SJCRH30 (cell line): ENCODE results near the gene FAM76A. TPM values are rescaled to one million over a fixed set of nuclear protein-coding genes. Genes with fewer than 3 reads are reported as not detected.
A peak's percentile ranks its signal among the peaks of the same experiment; 100 is the strongest.
"Not testable (repeated sequence)": the region's sequence is repeated elsewhere in the genome, so short reads cannot be mapped to it uniquely, and the experiment has no call there.

Experiments used
- DNase-seq, 2 experiments: peaks; one replicate each; pipeline ENCODE4 v3.0.0-alpha.2; 2015 to 2020
- H3K27ac ChIP-seq: fragments of 250-450 bp; sonication (Bioruptor Pico); 2 replicates; pipeline ENCODE4 v1.5.1; 2020; ENCODE audit warnings: mild to moderate bottlenecking, moderate library complexity
- H3K27me3 ChIP-seq: fragments of 250-450 bp; sonication (Bioruptor Pico); 2 replicates; pipeline ENCODE4 v1.5.1; 2020; ENCODE audit warnings: mild to moderate bottlenecking, moderate library complexity
- H3K36me3 ChIP-seq: fragments of 250-450 bp; sonication (Bioruptor Pico); 2 replicates; pipeline ENCODE4 v1.5.1; 2020; ENCODE audit warnings: mild to moderate bottlenecking, moderate library complexity
- H3K4me1 ChIP-seq: fragments of 250-450 bp; sonication (Bioruptor Pico); 2 replicates; pipeline ENCODE4 v1.5.1; 2020; ENCODE audit warnings: mild to moderate bottlenecking, moderate library complexity
- H3K4me3 ChIP-seq: fragments of 250-450 bp; sonication (Bioruptor Pico); 2 replicates; pipeline ENCODE4 v1.5.1; 2020; ENCODE audit warnings: mild to moderate bottlenecking, moderate library complexity
- H3K9me3 ChIP-seq: fragments of 250-450 bp; sonication (Bioruptor Pico); replicated peaks from 2 replicates; pipeline ENCODE4 v1.5.1; 2020; ENCODE audit warnings: mild to moderate bottlenecking, moderate library complexity
- total RNA-seq: library from RNA; depleted of rRNA; stranded (reverse); fragments of >200 nt; shearing (Covaris generic); gene quantifications from 2 replicates; pipeline ENCODE4 v1.2.3, GENCODE V29; 2014

FAM76A gene
- total RNA-seq, 1 experiment from 2014 or later: 13.0 TPM

DNA sequence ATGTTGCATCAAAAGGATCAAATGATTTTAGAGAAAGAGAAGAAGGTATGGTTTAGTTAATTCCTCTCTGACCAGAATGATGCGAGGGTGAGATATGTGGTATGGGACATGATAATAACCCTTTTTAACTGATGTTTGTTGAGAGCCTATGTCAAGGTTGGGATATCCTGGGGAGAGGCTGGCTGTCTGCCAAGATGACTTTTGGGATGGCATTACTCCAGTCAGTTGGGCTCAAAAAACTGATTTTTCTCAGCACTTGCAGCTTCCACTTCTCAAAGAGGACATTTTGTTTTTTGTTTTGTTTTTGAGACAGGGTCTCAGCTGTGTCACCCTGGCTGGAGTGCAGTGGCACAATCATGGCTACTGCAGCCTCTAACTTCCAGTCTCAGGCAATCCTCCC lies 29.5 kb downstream of the FAM76A start:
- Histone ChIP-seq H3K27me3 (no peaks in the 10 kb centered on the region), H3K27ac (no peak overlapping the region), H3K36me3 (peaks cover 2% of the 10 kb centered on the region; the same call in 1 of the 2 replicates), H3K9me3 (no peaks in the 10 kb centered on the region), H3K4me1 (peaks cover 9% of the 10 kb centered on the region; the same call in 1 of the 2 replicates), H3K4me3 (no peak overlapping the region)
- DNase-seq: peak; percentile 10 to 41

DNA sequence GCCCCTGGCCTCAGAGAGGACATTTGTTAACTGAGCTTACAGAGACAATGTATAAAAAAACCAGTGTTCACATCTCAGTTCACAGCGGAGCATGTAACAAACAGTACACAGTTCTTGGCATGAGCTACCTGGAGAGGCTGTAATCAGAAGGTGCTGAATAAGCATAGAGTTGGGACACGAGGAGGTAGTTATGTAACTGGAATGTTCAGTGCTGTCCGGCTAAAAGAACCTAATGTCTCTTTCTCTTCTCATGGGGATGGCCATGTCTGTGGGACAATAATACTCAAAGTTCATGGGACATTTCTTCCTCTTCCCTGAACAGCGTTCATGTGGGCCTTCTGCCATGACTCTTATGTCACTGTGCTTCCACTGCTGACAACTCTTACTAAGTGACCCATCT lies 30.1 kb downstream of the FAM76A start:
- peaks cover 2% of the 10 kb centered on the region; the same call in 1 of the 2 replicates for H3K36me3 ChIP-seq
- no peak for DNase-seq
- no peaks in the 10 kb centered on the region for H3K27me3 ChIP-seq
- H3K27ac ChIP-seq: no peak overlapping the region
- H3K4me3 ChIP-seq: no peak overlapping the region
- H3K9me3 ChIP-seq: no peaks in the 10 kb centered on the region
- peaks cover 9% of the 10 kb centered on the region; the same call in 1 of the 2 replicates for H3K4me1 ChIP-seq

DNA sequence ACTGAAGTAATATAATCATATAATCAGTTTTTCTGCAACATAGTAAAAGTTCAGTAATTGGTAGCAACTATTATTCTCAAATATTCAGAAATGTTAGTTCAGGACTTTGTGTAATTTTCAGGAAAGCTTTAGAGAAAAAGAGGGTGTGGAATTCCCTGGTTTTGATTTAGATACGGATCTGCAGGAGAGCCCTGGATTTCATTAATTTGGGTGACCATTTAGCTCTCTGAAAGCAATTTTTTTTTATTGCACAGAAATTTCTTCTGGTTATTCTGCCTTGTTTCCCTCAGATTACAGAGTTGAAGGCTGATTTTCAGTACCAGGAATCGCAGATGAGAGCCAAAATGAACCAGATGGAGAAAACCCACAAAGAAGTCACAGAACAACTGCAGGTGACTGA lies 33.5 kb downstream of the FAM76A start:
- no peaks in the 10 kb centered on the region for H3K9me3 ChIP-seq
- no peaks in the 10 kb centered on the region for H3K27me3 ChIP-seq
- H3K4me1 ChIP-seq: peaks cover 3% of the 10 kb centered on the region; the same call in 1 of the 2 replicates
- H3K27ac ChIP-seq: no peak overlapping the region
- peaks cover 2% of the 10 kb centered on the region; the same call in 1 of the 2 replicates for H3K36me3 ChIP-seq
- no peak overlapping the region for H3K4me3 ChIP-seq
- no peak for DNase-seq

DNA sequence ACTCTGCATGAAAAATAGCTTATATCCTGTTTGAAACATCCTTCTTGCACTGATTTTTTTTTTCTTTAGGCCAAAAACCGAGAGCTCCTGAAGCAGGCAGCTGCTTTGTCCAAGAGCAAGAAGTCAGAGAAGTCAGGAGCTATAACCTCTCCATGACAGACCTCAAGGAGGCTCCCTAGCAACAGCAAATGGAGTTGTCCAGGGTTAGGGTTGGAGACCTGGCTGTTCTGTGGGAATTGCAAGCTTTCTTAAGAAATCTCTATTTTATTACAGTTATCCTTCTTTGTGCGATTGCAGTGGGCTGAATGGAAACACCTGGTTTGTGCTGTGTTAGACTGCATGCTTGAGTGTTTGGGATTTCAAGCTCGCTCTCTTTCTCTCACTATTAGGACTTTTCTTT lies 34.7 kb downstream of the FAM76A start:
- Histone ChIP-seq H3K4me1 (no peaks in the 10 kb centered on the region; the same call in 1 of the 2 replicates), H3K27me3 (no peaks in the 10 kb centered on the region), H3K9me3 (no peaks in the 10 kb centered on the region), H3K27ac (no peak overlapping the region), H3K36me3 (peaks cover 2% of the 10 kb centered on the region; the same call in 1 of the 2 replicates), H3K4me3 (no peak overlapping the region)
- no peak for DNase-seq

DNA sequence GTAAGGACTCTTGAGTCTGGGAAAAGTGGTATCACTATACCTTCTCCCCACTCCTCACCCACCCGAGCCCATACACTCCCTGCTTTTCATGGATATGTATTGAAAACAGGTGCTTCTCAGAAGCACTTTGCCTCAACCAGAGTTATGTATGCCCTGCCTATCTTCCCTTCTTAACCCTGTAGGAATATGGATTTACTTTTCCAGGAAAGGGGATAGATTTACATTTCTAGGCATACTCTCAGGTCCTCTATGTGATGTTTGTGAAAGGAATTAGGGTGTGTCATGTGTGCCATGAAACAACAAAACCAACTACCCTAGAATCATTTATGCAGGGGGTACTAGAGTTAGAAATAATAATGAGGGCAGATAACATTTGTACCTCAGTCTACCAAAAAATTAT lies 36.3 kb downstream of the FAM76A start:
- H3K27me3 ChIP-seq: no peaks in the 10 kb centered on the region
- DNase-seq: no peak
- H3K27ac ChIP-seq: no peak overlapping the region
- no peaks in the 10 kb centered on the region for H3K9me3 ChIP-seq
- H3K4me3 ChIP-seq: no peak overlapping the region
- peaks cover 2% of the 10 kb centered on the region; the same call in 1 of the 2 replicates for H3K36me3 ChIP-seq
- H3K4me1 ChIP-seq: no peaks in the 10 kb centered on the region

DNA sequence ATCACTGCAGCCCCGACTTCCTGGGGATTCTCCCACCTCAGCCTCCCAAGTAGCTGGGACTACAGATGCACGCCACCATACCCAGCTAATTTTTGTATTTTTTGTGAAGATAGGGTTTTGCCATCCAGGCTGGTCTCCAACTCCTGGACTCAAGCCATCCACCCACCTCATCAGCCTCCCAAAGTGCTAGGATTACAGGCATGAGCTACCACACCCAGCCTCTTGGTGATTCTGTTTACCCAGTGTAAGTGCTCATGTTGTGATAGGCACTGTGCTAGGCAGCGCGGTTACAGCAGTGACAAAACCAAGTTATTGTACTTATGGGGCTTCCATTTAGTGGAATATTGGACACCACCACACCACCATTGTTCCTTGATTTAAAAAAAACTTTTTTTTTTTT lies 37.6 kb downstream of the FAM76A start:
- H3K27ac ChIP-seq: no peak overlapping the region
- DNase-seq: no peak
- H3K4me3 ChIP-seq: no peak overlapping the region
- no peaks in the 10 kb centered on the region for H3K4me1 ChIP-seq
- H3K9me3 ChIP-seq: no peaks in the 10 kb centered on the region
- H3K36me3 ChIP-seq: no peaks in the 10 kb centered on the region; the same call in 1 of the 2 replicates
- H3K27me3 ChIP-seq: no peaks in the 10 kb centered on the region

DNA sequence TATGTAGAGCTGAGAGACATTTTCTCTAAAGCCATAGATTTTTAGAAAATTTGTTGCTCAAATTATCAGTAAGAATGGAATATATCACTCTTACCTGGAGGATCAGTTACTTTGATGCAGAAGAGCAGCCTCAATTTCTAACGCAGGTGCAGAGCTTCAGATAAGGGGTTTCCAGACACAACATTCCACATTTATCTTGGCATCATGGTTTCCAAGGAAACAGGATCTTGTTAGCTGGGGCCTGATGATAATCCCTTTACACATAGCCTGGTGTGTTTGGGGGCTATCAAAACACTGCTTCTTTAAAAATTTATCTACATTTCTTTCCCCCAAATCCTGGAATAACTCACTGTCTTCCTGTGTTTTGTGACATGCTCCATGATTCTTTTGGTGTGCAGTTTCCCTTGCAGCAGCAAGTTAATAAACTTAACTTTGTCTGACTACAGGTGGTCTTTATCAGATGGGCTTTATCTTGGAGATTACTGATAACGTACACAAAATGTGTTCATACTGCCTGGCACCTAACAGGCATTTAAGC lies 44.6 kb downstream of the FAM76A start:
- DNase-seq: no peak
- H3K4me3 ChIP-seq: no peak overlapping the region
- H3K9me3 ChIP-seq: no peaks in the 10 kb centered on the region
- no peaks in the 10 kb centered on the region for H3K36me3 ChIP-seq
- no peak overlapping the region for H3K27ac ChIP-seq
- no peaks in the 10 kb centered on the region for H3K27me3 ChIP-seq
- H3K4me1 ChIP-seq: peaks cover 6% of the 10 kb centered on the region

DNA sequence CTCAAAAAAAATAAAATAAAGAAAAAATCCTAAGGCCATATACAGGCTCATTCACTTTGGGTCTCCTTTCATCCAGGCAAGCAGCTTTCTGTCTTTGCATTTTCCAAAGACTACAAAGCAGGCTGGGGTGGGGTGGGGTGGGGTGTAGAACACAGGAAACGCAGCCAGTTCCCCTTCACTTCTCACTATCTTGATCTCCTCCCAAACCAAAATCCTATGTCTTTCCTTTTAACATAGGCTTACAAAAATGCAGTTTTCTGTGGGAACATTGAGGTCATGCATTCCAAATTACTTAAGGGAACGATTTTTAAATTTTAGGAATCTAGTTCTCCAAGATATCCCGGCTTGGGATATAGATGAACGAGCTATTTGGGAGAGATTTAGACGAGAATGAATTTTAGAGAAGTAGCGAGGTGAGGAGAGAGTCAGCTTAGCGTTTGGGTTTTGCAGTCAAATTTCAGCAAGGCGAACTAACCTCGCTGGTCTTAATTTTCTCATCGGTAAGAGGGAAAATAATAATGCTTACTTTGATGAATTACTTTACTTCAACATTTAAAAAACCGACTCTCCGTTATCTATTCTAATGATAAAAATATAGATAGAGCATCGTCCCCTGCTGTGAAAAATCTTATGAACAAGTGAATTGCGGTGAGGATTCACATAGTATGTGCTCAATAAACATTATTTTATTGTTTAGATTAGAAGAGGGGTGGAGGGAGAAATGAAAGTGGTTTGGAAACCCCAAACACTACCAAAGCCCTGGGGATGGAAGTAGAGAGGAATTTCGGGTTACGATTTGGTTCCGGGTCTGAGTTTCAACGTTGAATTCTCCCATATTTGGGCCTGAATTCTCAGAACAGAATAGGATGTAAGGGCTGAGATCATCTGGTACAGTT lies 46.5 kb downstream of the FAM76A start:
- Histone ChIP-seq H3K4me1 (peaks cover 6% of the 10 kb centered on the region), H3K9me3 (no peaks in the 10 kb centered on the region), H3K36me3 (no peaks in the 10 kb centered on the region), H3K4me3 (peak overlapping the region; percentile 73), H3K27me3 (no peaks in the 10 kb centered on the region), H3K27ac (peak overlapping the region; percentile 26)
- no peak for DNase-seq

DNA sequence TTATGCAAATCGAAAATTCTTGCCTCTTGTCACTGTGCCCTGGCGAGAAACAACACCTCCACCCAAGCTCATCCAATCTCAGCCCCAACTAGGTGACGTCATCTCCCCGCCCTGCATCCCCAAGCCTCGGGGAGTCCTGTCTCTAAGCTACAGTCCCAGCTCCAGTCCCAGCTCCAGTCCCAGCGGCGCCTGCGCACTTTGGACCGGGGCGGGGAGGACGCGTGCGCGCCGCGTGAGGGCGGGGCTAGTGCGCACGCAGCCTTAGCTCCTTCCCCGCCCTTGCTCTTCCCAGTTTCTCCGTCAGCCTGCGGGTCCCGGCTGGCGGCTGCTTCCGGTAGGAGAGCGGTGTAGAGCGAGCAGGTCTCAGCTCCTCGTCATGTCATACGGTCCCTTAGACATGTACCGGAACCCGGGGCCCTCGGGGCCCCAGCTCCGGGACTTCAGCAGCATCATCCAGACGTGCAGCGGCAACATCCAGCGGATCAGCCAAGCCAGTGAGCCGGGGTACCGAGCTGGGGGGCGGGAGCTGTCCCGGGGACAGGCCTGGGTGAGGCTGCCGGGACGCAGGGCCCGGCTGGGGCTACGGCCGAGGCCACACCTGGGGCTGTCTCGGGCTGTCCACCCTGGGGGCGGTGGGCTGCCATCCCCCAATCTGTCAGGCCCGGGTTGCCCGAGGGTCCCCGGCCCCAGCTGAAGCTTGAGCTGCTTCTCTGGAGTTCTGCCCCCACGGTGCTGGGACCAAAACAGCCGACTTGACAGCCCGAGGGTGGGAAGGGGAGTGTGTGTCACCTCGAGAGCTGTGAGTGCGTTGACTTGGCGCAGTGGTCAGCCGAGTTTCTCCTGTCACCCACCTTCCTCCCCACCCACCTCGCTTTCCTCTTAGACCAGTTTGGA lies 47.4 kb downstream of the FAM76A start, which contains the start of gene STX12:
Gene STX12, plus strand, starts transcription at position 288 of the 894 bp plus-strand sequence. Its CDS starts 89 bp downstream, at position 377.
- no peaks in the 10 kb centered on the region for H3K27me3 ChIP-seq
- H3K4me1 ChIP-seq: peaks cover 6% of the 10 kb centered on the region
- DNase-seq: peak; percentile 99
- H3K27ac ChIP-seq: peak within 1 kb of the TSS; percentile 26
- H3K36me3 ChIP-seq: no peaks in the 10 kb centered on the region
- H3K4me3 ChIP-seq: peak within 1 kb of the TSS; percentile 73
- H3K9me3 ChIP-seq: no peaks in the 10 kb centered on the region

DNA sequence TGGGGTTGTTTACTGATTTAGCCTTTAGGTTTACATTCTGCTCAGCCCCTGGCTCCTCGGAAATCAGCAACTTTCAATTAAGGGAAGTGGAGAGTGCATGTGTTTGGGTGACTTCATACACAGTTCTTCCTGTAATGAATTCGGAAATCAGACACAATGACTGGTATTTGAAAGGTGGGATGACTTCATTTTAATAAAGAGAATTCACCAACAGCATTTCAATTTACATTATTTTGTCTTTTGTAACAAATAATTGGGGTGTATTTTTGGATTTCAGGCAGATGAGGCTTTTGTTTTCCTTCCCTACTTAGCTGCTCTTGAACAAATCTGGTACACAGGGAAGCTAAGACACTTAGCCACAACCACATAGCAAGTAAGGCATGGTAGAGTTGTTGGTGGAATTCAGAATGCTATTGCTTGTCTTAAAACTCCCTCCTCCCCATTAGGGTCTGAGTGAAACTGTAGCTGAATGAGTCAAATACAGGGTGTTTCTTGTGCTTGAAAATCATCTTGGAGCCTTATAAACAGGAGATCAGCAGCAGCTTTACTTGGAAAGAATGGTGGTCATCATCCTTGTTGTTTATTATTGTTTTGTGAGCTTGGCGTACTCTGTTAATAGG lies 48.2 kb downstream of the FAM76A start:
- peak overlapping the region; percentile 73 for H3K4me3 ChIP-seq

DNA sequence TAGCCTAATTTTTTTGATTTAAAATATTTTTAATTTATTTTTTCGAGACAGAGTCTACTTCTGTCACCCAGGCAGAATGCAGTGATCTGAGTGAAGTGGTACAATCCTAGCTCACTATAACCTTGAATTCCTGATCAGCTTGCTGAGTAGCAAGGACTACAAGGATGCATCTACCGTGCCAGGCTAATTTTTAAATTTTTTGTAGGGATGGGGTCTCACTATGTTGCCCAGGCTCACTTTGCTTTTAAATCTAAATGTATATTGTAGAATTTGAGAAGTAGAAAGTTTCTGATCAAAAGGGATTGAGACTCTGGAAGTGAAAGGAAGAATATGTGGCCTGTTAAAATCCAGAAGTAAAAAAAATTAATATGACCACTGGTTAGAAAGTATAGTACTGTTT lies 48.9 kb downstream of the FAM76A start:
- H3K4me3 ChIP-seq: no peak overlapping the region
- no peaks in the 10 kb centered on the region for H3K9me3 ChIP-seq
- no peak overlapping the region for H3K27ac ChIP-seq

More for the DNA sequence above, 48.2 kb downstream of the FAM76A start:
- no peaks in the 10 kb centered on the region for H3K27me3 ChIP-seq
- H3K27ac ChIP-seq: no peak overlapping the region; the same call in 1 of the 2 replicates
- DNase-seq: no peak
- H3K4me1 ChIP-seq: peaks cover 6% of the 10 kb centered on the region
- H3K9me3 ChIP-seq: no peaks in the 10 kb centered on the region
- H3K36me3 ChIP-seq: no peaks in the 10 kb centered on the region

DNA sequence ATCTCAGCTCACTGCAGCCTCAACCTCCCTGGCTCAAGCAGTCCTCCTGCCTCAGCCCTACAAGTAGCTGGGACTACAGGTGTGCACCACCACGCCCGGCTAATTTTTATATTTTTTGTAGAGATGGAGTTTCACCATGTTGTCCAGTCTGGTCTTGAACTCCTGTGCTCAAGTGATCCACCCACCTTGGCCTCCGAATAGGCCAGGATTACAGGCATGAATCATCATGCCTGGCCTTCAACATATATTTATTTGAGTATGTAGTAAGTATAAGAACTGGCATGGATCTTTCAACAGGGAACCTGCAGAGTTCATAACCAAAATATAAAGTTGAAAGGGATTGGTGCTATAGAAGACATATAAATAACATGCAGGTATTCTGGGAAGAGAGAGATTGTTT lies 49.6 kb downstream of the FAM76A start:
- H3K36me3 ChIP-seq, H3K4me1 ChIP-seq, H3K9me3 ChIP-seq, DNase-seq, H3K27me3 ChIP-seq, H3K4me3 ChIP-seq, H3K27ac ChIP-seq: not testable (repeated sequence)

More for the DNA sequence above, 48.9 kb downstream of the FAM76A start:
- peaks cover 6% of the 10 kb centered on the region for H3K4me1 ChIP-seq
- no peaks in the 10 kb centered on the region for H3K36me3 ChIP-seq
- H3K27me3 ChIP-seq: no peaks in the 10 kb centered on the region
- no peak for DNase-seq

DNA sequence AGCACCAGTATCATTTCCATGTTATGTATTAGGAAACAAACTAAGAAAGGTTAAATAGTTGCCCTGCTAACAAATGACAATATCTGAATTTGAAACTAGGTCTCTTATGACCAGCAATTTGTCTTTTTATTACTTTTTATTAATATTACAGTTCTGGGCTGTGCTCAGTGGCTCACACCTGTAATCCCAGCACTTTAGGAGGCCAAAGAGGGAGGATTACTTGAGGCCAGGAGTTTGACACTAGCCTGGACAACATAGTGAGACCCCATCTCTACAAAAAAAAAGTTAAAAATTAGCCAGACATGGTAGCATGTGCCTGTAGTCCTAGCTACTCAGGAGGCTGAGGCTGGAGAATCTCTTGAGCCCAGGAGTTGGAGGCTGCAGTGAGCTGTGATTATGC lies 50.5 kb downstream of the FAM76A start:
- not testable (repeated sequence) for H3K36me3 ChIP-seq, H3K27ac ChIP-seq

DNA sequence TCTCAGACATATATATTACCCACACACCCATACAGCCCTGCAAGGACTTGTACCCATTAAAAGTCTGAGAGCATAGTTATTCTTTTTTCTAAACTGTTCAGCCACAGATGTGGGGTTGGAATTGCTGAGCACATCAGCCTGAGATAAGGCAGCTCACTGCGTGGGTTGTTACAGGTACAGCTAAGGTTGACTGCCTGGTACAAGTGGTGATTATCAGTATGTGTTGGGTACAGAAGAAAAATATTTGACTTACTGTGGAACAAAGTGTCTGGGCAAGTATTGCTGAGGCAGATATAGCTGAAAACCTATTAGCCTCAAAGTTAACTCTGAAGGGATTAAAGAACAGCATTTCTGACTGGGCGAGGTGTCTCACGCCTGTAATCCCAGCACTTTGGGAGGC lies 52.3 kb downstream of the FAM76A start:
- no peaks in the 10 kb centered on the region for H3K9me3 ChIP-seq
- no peak overlapping the region for H3K4me3 ChIP-seq
- no peak for DNase-seq
- H3K27ac ChIP-seq: no peak overlapping the region
- no peaks in the 10 kb centered on the region for H3K27me3 ChIP-seq
- H3K4me1 ChIP-seq: peaks cover 6% of the 10 kb centered on the region; the same call in 1 of the 2 replicates
- H3K36me3 ChIP-seq: no peaks in the 10 kb centered on the region

More for the DNA sequence above, 50.5 kb downstream of the FAM76A start:
- not testable (repeated sequence) for H3K4me1 ChIP-seq, H3K9me3 ChIP-seq, H3K27me3 ChIP-seq, DNase-seq, H3K4me3 ChIP-seq
